Measurements from ENCODE around the gene COL13A1. TPM values are rescaled to one million over a fixed set of nuclear protein-coding genes. Genes with fewer than 3 reads are reported as not detected.

The COL13A1 gene
- total RNA-seq, 1 experiment from 2014 or later, result 5.9 TPM

DNA sequence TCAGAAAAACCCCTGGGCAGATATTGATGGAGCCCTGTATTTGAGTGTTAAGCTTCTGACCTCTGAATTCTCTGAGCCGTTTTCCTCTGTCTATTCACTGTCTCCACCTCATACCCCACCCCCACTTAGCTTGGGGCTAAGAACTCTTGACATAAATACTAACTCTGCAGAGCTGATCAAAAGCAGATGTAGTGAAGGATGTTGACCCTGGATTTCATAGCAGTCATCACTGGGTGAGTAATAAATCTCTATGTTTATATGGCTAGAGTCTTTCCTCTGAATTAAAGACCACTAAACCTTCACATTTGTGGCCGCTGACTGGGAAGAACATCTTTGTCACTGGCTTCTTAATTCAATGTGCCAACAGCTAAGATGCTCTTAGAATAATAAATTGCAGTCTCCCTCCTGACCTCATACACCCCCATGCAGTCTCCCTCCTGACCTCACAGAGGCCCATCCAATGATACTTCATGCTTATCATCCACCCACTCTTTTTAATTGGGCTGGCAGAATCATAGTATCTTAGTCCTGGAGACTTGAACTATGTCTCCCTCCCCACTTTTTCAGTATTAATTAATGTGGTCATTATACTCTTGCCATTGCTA is 172.9 kb downstream of the COL13A1 start:
- H3K27me3 ChIP-seq (ENCODE audit: insufficient read depth, low read length), result no peaks in the 10 kb centered on the region
- TF ChIP-seq SP1 (IDR thresholded peaks at IDR 0.05; ENCODE audit: low read depth) (no peak), CBX3 (IDR thresholded peaks at IDR 0.05; ENCODE audit: low read depth) (no peak), EZH2phosphoT487 (IDR thresholded peaks at IDR 0.05; ENCODE audit: borderline replicate concordance) (no peak), SIN3A (IDR thresholded peaks at IDR 0.05; ENCODE audit: low read depth) (no peak), POLR2AphosphoS5 (IDR thresholded peaks at IDR 0.05; ENCODE audit: low read depth, low read length) (no peak), ZFX (IDR thresholded peaks at IDR 0.05) (no peak), EGR1 (IDR thresholded peaks at IDR 0.05; ENCODE audit: low read depth) (no peak), ZBTB33 (IDR thresholded peaks at IDR 0.05; ENCODE audit: extremely low read depth, insufficient replicate concordance, low read length) (no peak), CEBPB (IDR thresholded peaks at IDR 0.05; ENCODE audit: low read depth) (no peak), JUND (IDR thresholded peaks at IDR 0.05) (no peak)
- TF ChIP-seq, protein P1, sequence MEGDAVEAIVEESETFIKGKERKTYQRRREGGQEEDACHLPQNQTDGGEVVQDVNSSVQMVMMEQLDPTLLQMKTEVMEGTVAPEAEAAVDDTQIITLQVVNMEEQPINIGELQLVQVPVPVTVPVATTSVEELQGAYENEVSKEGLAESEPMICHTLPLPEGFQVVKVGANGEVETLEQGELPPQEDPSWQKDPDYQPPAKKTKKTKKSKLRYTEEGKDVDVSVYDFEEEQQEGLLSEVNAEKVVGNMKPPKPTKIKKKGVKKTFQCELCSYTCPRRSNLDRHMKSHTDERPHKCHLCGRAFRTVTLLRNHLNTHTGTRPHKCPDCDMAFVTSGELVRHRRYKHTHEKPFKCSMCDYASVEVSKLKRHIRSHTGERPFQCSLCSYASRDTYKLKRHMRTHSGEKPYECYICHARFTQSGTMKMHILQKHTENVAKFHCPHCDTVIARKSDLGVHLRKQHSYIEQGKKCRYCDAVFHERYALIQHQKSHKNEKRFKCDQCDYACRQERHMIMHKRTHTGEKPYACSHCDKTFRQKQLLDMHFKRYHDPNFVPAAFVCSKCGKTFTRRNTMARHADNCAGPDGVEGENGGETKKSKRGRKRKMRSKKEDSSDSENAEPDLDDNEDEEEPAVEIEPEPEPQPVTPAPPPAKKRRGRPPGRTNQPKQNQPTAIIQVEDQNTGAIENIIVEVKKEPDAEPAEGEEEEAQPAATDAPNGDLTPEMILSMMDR (IDR thresholded peaks at IDR 0.05 in 2 of 3, conservative IDR thresholded peaks at IDR 0.05 in 1 of 3; ENCODE audit: borderline replicate concordance in 1 of 3, insufficient read depth in 1 of 3, low read depth in 2 of 3, low read length in 2 of 3), result no peak
- POLR2A ChIA-PET, result no interaction called here

More for the DNA sequence above, 172.9 kb downstream of the COL13A1 start:
- Histone ChIP-seq H3K9me2 (ENCODE audit: insufficient read depth) (no peaks in the 10 kb centered on the region), H3K27ac (ENCODE audit: low read depth, low read length) (no peak overlapping the region), H3K79me2 (ENCODE audit: insufficient read depth, low read length) (no peaks in the 10 kb centered on the region), H3K9me3 (ENCODE audit: control insufficient read depth in 1 of 2, insufficient read depth in 1 of 2, low read depth in 1 of 2, low read length in 2 of 2) (no peaks in the 10 kb centered on the region), H3K4me3 (replicated peaks in 1 of 2; ENCODE audit: low read depth in 1 of 2, low read length in 2 of 2) (no peak overlapping the region), H3K9ac (ENCODE audit: low read length) (no peak overlapping the region), H4K20me1 (ENCODE audit: insufficient read depth) (no peaks in the 10 kb centered on the region), H3K4me2 (ENCODE audit: low read length) (no peak overlapping the region), H3K36me3 (ENCODE audit: control insufficient read depth in 1 of 2, insufficient read depth in 2 of 2, low read length in 2 of 2) (no peaks in the 10 kb centered on the region), H3K4me1 (ENCODE audit: control insufficient read depth in 1 of 2, insufficient read depth in 2 of 2, low read length in 2 of 2) (peaks cover 0 to 4% of the 10 kb centered on the region in 2 experiments; a peak in 1 of 4 replicates), H2AFZ (ENCODE audit: low read depth, low read length, poor library complexity, severe bottlenecking) (no peak overlapping the region)
- intact Hi-C loops (cut with micrococcal nuclease), result no loop called here
- DNase-seq (ENCODE audit: low read depth, low spot score) (no peak), ATAC-seq (no peak)
- ChIA-PET RAD21 (ENCODE audit: low non-redundant PET in 1 of 2, low total read pairs in 2 of 2, uncharacterized antibody in 2 of 2, unreplicated experiment in 2 of 2) (no interaction called here), CTCF (interaction anchor here (2.0 kb wide), 1 partner anchor 16 kb away, joined by 10 read pairs; no protein-coding TSS in a partner anchor)
- BruUV-seq (replicated peaks), result no TSS peak
